ENCODE measurements around the gene KIF21B. TPM values are rescaled to one million over a fixed set of nuclear protein-coding genes. Genes with fewer than 3 reads are reported as not detected.

Gene KIF21B
- total RNA-seq = 165 TPM

GRCh38 chr1:201023517-201023902 is at the start of gene KIF21B:
Gene KIF21B (minus strand): TSS chr1:201023714. CDS start chr1:201023383, 331 bp downstream.
- DNase-seq = peak; percentile 74

GRCh38 chr1:201072922-201073321 is 49.4 kb upstream of the KIF21B start:
- no peak for DNase-seq

GRCh38 chr1:201072149-201072548 is 48.6 kb upstream of the KIF21B start:
- no peak for DNase-seq

- DNase-seq = no peak
These were observed 46.1 kb upstream of the KIF21B start for GRCh38 chr1:201069636-201070035.

GRCh38 chr1:201068976-201069375 is 45.5 kb upstream of the KIF21B start:
- no peak for DNase-seq

- DNase-seq = no peak
These were observed 43.5 kb upstream of the KIF21B start for GRCh38 chr1:201066986-201067385.

- DNase-seq = no peak
These were observed 42.2 kb upstream of the KIF21B start for GRCh38 chr1:201065686-201066085.

- no peak for DNase-seq
These were observed 41.3 kb upstream of the KIF21B start for GRCh38 chr1:201064806-201065205.

GRCh38 chr1:201063145-201063544 is 39.6 kb upstream of the KIF21B start:
- DNase-seq = no peak

GRCh38 chr1:201062511-201063091 is 39.1 kb upstream of the KIF21B start:
- DNase-seq = no peak

GRCh38 chr1:201061886-201062285 is 38.4 kb upstream of the KIF21B start:
- no peak for DNase-seq

- no peak for DNase-seq
These were observed 37.5 kb upstream of the KIF21B start for GRCh38 chr1:201061049-201061448.

- DNase-seq = no peak
These were observed 37.1 kb upstream of the KIF21B start for GRCh38 chr1:201060586-201060985.

- no peak for DNase-seq
These were observed 36.5 kb upstream of the KIF21B start for GRCh38 chr1:201059871-201060555.

GRCh38 chr1:201059401-201059800 is 35.9 kb upstream of the KIF21B start:
- no peak for DNase-seq

- DNase-seq = no peak
These were observed 30.6 kb upstream of the KIF21B start for GRCh38 chr1:201054091-201054543.

GRCh38 chr1:201053155-201053860 is 29.8 kb upstream of the KIF21B start:
- DNase-seq = no peak

- DNase-seq = peak; percentile 39
These were observed 27.9 kb upstream of the KIF21B start for GRCh38 chr1:201051399-201051798.

- DNase-seq = no peak
These were observed 27.2 kb upstream of the KIF21B start for GRCh38 chr1:201050515-201051277.

GRCh38 chr1:201049248-201049831 is 25.8 kb upstream of the KIF21B start:
- DNase-seq = no peak

GRCh38 chr1:201048521-201048920 is 25.0 kb upstream of the KIF21B start:
- DNase-seq = no peak

GRCh38 chr1:201044119-201044518 is 20.6 kb upstream of the KIF21B start:
- DNase-seq = no peak

Data from occipital lobe (tissue), 2 donors.